Tibial nerve (tissue), 4 donors: ENCODE measurements around the gene OR2M4. TPM values are rescaled to one million over a fixed set of nuclear protein-coding genes. Genes with fewer than 3 reads are reported as not detected.
"Not testable (repeated sequence)": the region's sequence is repeated elsewhere in the genome, so short reads cannot be mapped to it uniquely, and the experiment has no call there.

Source experiments
- DNase-seq, 2 donors: peaks; one replicate each; pipeline ENCODE4 v3.0.0-alpha.2; 2019; ENCODE audit warnings: low spot score in 2 of 2
- H3K27ac ChIP-seq, 4 donors: fragments of 200-600 bp; sonication (generic) in 3 of 4; one replicate each; pipeline ENCODE4 v1.5.1; 2017 to 2019; ENCODE audit warnings: mild to moderate bottlenecking in 1 of 4
- H3K27me3 ChIP-seq, 2 donors: fragments of 200-600 bp; sonication (generic) in 1 of 2; one replicate each; pipeline versions ENCODE4 v1.5.1 to v1.6.0; 2017 to 2019
- H3K36me3 ChIP-seq, 3 donors: fragments of 200-600 bp; sonication (generic); one replicate each; pipeline ENCODE4 v1.5.1; 2018 to 2019
- H3K4me1 ChIP-seq, 4 donors: fragments of 200-600 bp; sonication (generic) in 3 of 4; one replicate each; pipeline ENCODE4 v1.5.1; 2017 to 2019
- H3K4me3 ChIP-seq, 4 donors: fragments of 200-600 bp; sonication (generic) in 3 of 4; one replicate each; pipeline ENCODE4 v1.5.1; 2017 to 2019; ENCODE audit warnings: mild to moderate bottlenecking in 1 of 4, moderate library complexity in 1 of 4
- H3K9me3 ChIP-seq, 4 donors: fragments of 200-600 bp; sonication (generic) in 3 of 4; one replicate each; pipeline ENCODE4 v1.5.1; 2017 to 2019
- CTCF ChIP-seq, 5 experiments: fragments of 200-600 bp in 3 of 5; fragments of 450-650 bp in 2 of 5; sonication (generic) in 3 of 5; IDR thresholded peaks; one replicate each; pipeline ENCODE4 v1.5.1; 2016 to 2019; ENCODE audit warnings: antibody characterized with exemption in 5 of 5, mild to moderate bottlenecking in 3 of 5, moderate library complexity in 2 of 5
- EP300 ChIP-seq, 2 donors: sonication (generic); formaldehyde crosslinking; IDR thresholded peaks; one replicate each; pipeline ENCODE4 v1.6.1; 2017; ENCODE audit warnings: antibody characterized with exemption in 2 of 2, mild to moderate bottlenecking in 1 of 2
- POLR2A ChIP-seq, 2 donors: fragments of 450-650 bp; IDR thresholded peaks; one replicate each; pipeline ENCODE4 v1.6.1; 2017; ENCODE audit warnings: antibody characterized with exemption in 2 of 2, mild to moderate bottlenecking in 2 of 2, moderate library complexity in 2 of 2
- WGBS, 2 donors: methylation state at CpG; one replicate each; pipeline ENCODE4 v1.1.5; 2018; 5-methylcytosine and 5-hydroxymethylcytosine counted together
- total RNA-seq, 4 donors: library from RNA; depleted of rRNA; stranded (reverse); fragments of >200 nt; gene quantifications; one replicate each; pipeline ENCODE4 v1.1.0, GENCODE V29; 2016

OR2M4 gene
- total RNA-seq, 4 donors from 2014 or later, result under 0.01 to 2.6 TPM; not detected in 2

- WGBS, 2 donors, result 53 to 57% methylated on average over 4 of the region's 4 CpGs
- Histone ChIP-seq H3K4me1 (no peaks in the 10 kb centered on the region), H3K27ac (no peak overlapping the region), H3K9me3 (no peaks in the 10 kb centered on the region), H3K4me3 (no peak overlapping the region), H3K27me3 (no peaks in the 10 kb centered on the region), H3K36me3 (no peaks in the 10 kb centered on the region)
- no peak for DNase-seq
- TF ChIP-seq EP300 (IDR thresholded peaks at IDR 0.05), result no peak
- TF ChIP-seq CTCF (IDR thresholded peaks at IDR 0.05), result no peak
- no peak for TF ChIP-seq POLR2A (IDR thresholded peaks at IDR 0.05)
These were observed 37.0 kb downstream of the OR2M4 start for GRCh38 chr1:248268178-248268577.

GRCh38 chr1:248273225-248273624 lies 42.0 kb downstream of the OR2M4 start:
- not testable (repeated sequence) for H3K36me3 ChIP-seq, H3K27me3 ChIP-seq, H3K27ac ChIP-seq, H3K4me3 ChIP-seq, DNase-seq, H3K9me3 ChIP-seq, H3K4me1 ChIP-seq
- WGBS, 2 donors, result 88 to 100% methylated on average over 2 to 5 of the region's 16 CpGs

GRCh38 chr1:248277876-248278275 lies 46.7 kb downstream of the OR2M4 start, which contains the start of gene OR2T33:
Gene OR2T33, minus strand, starts transcription at chr1:248277976. Its CDS starts 4,162 bp downstream, at chr1:248273814.
- no peaks in the 10 kb centered on the region for H3K27me3 ChIP-seq
- DNase-seq, result no peak
- WGBS, 2 donors, result 44 to 51% methylated on average over 1 of the region's 1 CpG
- TF ChIP-seq POLR2A (IDR thresholded peaks at IDR 0.05), result no peak
- TF ChIP-seq CTCF (IDR thresholded peaks at IDR 0.05), result no peak
- TF ChIP-seq EP300 (IDR thresholded peaks at IDR 0.05), result no peak
- H3K36me3 ChIP-seq, result no peaks in the 10 kb centered on the region
- no peak within 1 kb of the TSS for H3K4me3 ChIP-seq
- H3K9me3 ChIP-seq, result peaks cover 0 to 6% (median 0%) of the 10 kb centered on the region in 4 donors
- no peaks in the 10 kb centered on the region for H3K4me1 ChIP-seq
- no peak within 1 kb of the TSS for H3K27ac ChIP-seq

DNA sequence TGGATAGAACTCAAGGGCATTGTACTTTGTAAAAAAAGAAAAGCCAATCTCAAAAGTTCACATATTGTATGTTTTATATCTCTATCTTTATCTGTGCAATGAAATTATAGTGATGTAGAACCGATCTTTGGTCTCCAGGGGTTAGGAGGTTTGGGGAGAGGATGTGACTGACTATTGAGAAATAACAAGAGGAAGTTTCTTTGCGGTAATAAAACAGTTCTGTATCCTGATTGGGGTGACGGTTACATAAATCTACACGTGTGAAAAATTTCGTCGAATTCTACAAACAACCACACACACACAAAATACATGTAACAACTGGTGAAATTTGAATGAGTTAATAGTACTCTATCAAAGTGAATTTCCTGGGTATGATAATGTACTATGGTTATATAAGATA lies 57.2 kb downstream of the OR2M4 start:
- Histone ChIP-seq H3K27ac (no peak overlapping the region), H3K4me3 (no peak overlapping the region), H3K9me3 (no peaks in the 10 kb centered on the region), H3K4me1 (no peaks in the 10 kb centered on the region), H3K27me3 (no peaks in the 10 kb centered on the region), H3K36me3 (no peaks in the 10 kb centered on the region)
- WGBS, 2 donors, result 55% methylated on average over 6 of the region's 6 CpGs
- DNase-seq, result no peak
- TF ChIP-seq EP300 (IDR thresholded peaks at IDR 0.05) (no peak), POLR2A (IDR thresholded peaks at IDR 0.05) (no peak), CTCF (IDR thresholded peaks at IDR 0.05) (no peak)

Other genes with a start within 250 kb of the OR2M4 start
- not detected for gene OR2L5, start 217.8 kb upstream of the OR2M4 start, total RNA-seq
- gene OR2L2, start 201.3 kb upstream of the OR2M4 start, total RNA-seq, result under 1 TPM in 1 of 4 donors, not detected in 3; 0.60 TPM
- gene OR2L3, start 184.6 kb upstream of the OR2M4 start, total RNA-seq, result 1 to 10 TPM in 1 of 4 donors, not detected in 3; 1.1 TPM
- gene OR2L13, start 136.2 kb upstream of the OR2M4 start, total RNA-seq, result under 1 TPM in 1 of 4 donors, not detected in 3; 0.87 TPM
- gene OR2M5, start 86.3 kb upstream of the OR2M4 start, total RNA-seq, result not detected
- gene OR2M2, start 56.6 kb upstream of the OR2M4 start, total RNA-seq, result not detected
- not detected for gene OR2M3, start 34.2 kb upstream of the OR2M4 start, total RNA-seq
- 1 to 10 TPM in 2 of 4 donors, not detected in 2; 1.0 to 1.6 TPM for gene OR2T33, start 46.6 kb downstream of the OR2M4 start, total RNA-seq
- gene OR2T12, start 72.0 kb downstream of the OR2M4 start, total RNA-seq, result not detected
- not detected for gene OR2M7, start 93.2 kb downstream of the OR2M4 start, total RNA-seq
- gene OR14C36, start 117.4 kb downstream of the OR2M4 start, total RNA-seq, result not detected
- not detected for gene OR2T4, start 130.2 kb downstream of the OR2M4 start, total RNA-seq
- gene OR2T6, start 144.3 kb downstream of the OR2M4 start, total RNA-seq, result not detected
- not detected for gene OR2T1, start 171.6 kb downstream of the OR2M4 start, total RNA-seq
- not detected for gene OR2T2, start 214.2 kb downstream of the OR2M4 start, total RNA-seq
- gene OR2T3, start 241.9 kb downstream of the OR2M4 start, total RNA-seq, result not detected